DOHH2 (cell line): ENCODE measurements around the gene DSTYK.

ENCODE experiments used
- H3F3A ChIP-seq: fragments of 200-600 bp; sonication (generic), shearing (Covaris generic); 2 replicates; pipeline ENCODE4 v1.6.0; 2016; ENCODE audit warnings: antibody characterized with exemption, mild to moderate bottlenecking; ENCODE audit not compliant: control insufficient read depth, insufficient read depth
- H3K27ac ChIP-seq: fragments of 200-600 bp; sonication (generic); 2 replicates; pipeline ENCODE4 v1.5.1; 2014; ENCODE audit warnings: low read depth, mild to moderate bottlenecking, low read length, moderate library complexity
- H3K27me3 ChIP-seq: fragments of 200-600 bp; sonication (generic); 2 replicates; pipeline ENCODE4 v1.6.1; 2014; ENCODE audit warnings: mild to moderate bottlenecking, low read length, mixed read lengths; ENCODE audit not compliant: control insufficient read depth
- H3K36me3 ChIP-seq: fragments of 200-600 bp; sonication (generic); 2 replicates; pipeline ENCODE4 v1.6.1; 2014; ENCODE audit warnings: mild to moderate bottlenecking, low read length, moderate library complexity, mixed read lengths; ENCODE audit not compliant: control insufficient read depth
- H3K4me1 ChIP-seq: fragments of 200-600 bp; sonication (generic); 2 replicates; pipeline ENCODE4 v1.6.1; 2014; ENCODE audit warnings: mild to moderate bottlenecking, low read length, mixed read lengths; ENCODE audit not compliant: control insufficient read depth
- H3K4me2 ChIP-seq: fragments of 200-600 bp; sonication (generic); 2 replicates; pipeline ENCODE4 v1.6.0; 2014; ENCODE audit warnings: mild to moderate bottlenecking, low read length, moderate library complexity
- H3K4me3 ChIP-seq: fragments of 200-600 bp; sonication (generic); 2 replicates; pipeline ENCODE4 v1.5.1; 2014; ENCODE audit warnings: mild to moderate bottlenecking, low read length, mixed read lengths
- H3K79me2 ChIP-seq: fragments of 200-600 bp; sonication (generic); 2 replicates; pipeline ENCODE4 v1.6.1; 2014; ENCODE audit warnings: mild to moderate bottlenecking, low read length, mixed read lengths; ENCODE audit not compliant: control insufficient read depth
- H3K9me2 ChIP-seq: fragments of 200-600 bp; sonication (generic); replicated peaks from 2 replicates; pipeline ENCODE4 v1.6.1; 2014; ENCODE audit warnings: mild to moderate bottlenecking, low read length, mixed read lengths; ENCODE audit not compliant: control insufficient read depth
- H3K9me3 ChIP-seq: fragments of 200-600 bp; sonication (generic); 2 replicates; pipeline ENCODE4 v1.6.1; 2014; ENCODE audit warnings: antibody characterized with exemption, low read length, mixed read lengths; ENCODE audit not compliant: control insufficient read depth, insufficient read depth
- H4K20me1 ChIP-seq: fragments of 200-600 bp; sonication (generic); 2 replicates; pipeline ENCODE4 v1.6.0; 2014; ENCODE audit warnings: low read depth, mild to moderate bottlenecking, antibody characterized with exemption, low read length, moderate library complexity; ENCODE audit not compliant: control insufficient read depth, insufficient read depth
- CTCF ChIP-seq: fragments of 200-600 bp; sonication (generic); IDR thresholded peaks from one replicate; pipeline ENCODE4 v1.5.1; 2014; ENCODE audit warnings: antibody characterized with exemption, mild to moderate bottlenecking, low read depth, low read length; ENCODE audit not compliant: poor library complexity, severe bottlenecking
- EZH2phosphoT487 ChIP-seq: fragments of 200-600 bp; sonication (generic); IDR thresholded peaks from 2 replicates; pipeline ENCODE4 v1.6.1; 2017; ENCODE audit warnings: borderline replicate concordance, mild to moderate bottlenecking, antibody characterized with exemption, low read length, moderate library complexity, mixed read lengths

The DSTYK gene

GRCh38 chr1:205205055-205205454 lies 6.4 kb downstream of the DSTYK start:
- H4K20me1 ChIP-seq: no peaks in the 10 kb centered on the region
- H3K9me2 ChIP-seq: no peaks in the 10 kb centered on the region
- no peak overlapping the region for H3K4me2 ChIP-seq
- H3K27me3 ChIP-seq: no peaks in the 10 kb centered on the region
- H3K4me3 ChIP-seq: no peak overlapping the region
- peaks cover 24% of the 10 kb centered on the region for H3K79me2 ChIP-seq
- no peaks in the 10 kb centered on the region for H3K9me3 ChIP-seq
- H3K36me3 ChIP-seq: no peaks in the 10 kb centered on the region
- TF ChIP-seq EZH2phosphoT487 (no peak), CTCF (no peak)
- no peaks in the 10 kb centered on the region for H3F3A ChIP-seq
- no peak overlapping the region for H3K27ac ChIP-seq
- peaks cover 1% of the 10 kb centered on the region for H3K4me1 ChIP-seq

GRCh38 chr1:205204552-205204951 lies 7.0 kb downstream of the DSTYK start:
- Histone ChIP-seq H3K79me2 (peaks cover 21% of the 10 kb centered on the region), H3K27ac (no peak overlapping the region), H3F3A (no peaks in the 10 kb centered on the region), H4K20me1 (no peaks in the 10 kb centered on the region), H3K36me3 (no peaks in the 10 kb centered on the region), H3K4me1 (no peaks in the 10 kb centered on the region), H3K9me3 (no peaks in the 10 kb centered on the region), H3K27me3 (no peaks in the 10 kb centered on the region), H3K4me2 (no peak overlapping the region), H3K9me2 (no peaks in the 10 kb centered on the region), H3K4me3 (no peak overlapping the region)
- TF ChIP-seq EZH2phosphoT487: no peak
- TF ChIP-seq CTCF: no peak

- Histone ChIP-seq H3K4me1 (no peaks in the 10 kb centered on the region), H3F3A (no peaks in the 10 kb centered on the region), H3K9me3 (no peaks in the 10 kb centered on the region), H3K79me2 (peaks cover 3% of the 10 kb centered on the region), H3K27me3 (no peaks in the 10 kb centered on the region), H3K36me3 (no peaks in the 10 kb centered on the region), H4K20me1 (no peaks in the 10 kb centered on the region), H3K27ac (no peak overlapping the region), H3K9me2 (no peaks in the 10 kb centered on the region), H3K4me2 (no peak overlapping the region), H3K4me3 (no peak overlapping the region)
- TF ChIP-seq EZH2phosphoT487: no peak
- no peak for TF ChIP-seq CTCF
Observed at GRCh38 chr1:205199931-205200299, 11.6 kb downstream of the DSTYK start.
